Central memory CD8-positive, alpha-beta T cell (primary cell): Measurements from ENCODE around the gene MRGPRG.

Source experiments
- ATAC-seq: fragments of 150-1000 bp; cut with Tn5 transposase; replicated peaks from 2 replicates; pipeline ENCODE4 v1.10.0; 2022; ENCODE audit warnings: mild to moderate bottlenecking, moderate FRiP score, moderate number of reproducible peaks; ENCODE audit not compliant: poor library complexity, severe bottlenecking; ENCODE audit errors: extremely low read depth
- DNase-seq, 2 donors: peaks; one replicate each; pipeline ENCODE4 v3.0.0; 2021; ENCODE audit warnings: low spot score in 2 of 2
- H3K27ac Mint-ChIP-seq: one replicate; pipeline ENCODE4 v1.8.0; 2022; ENCODE audit warnings: low read depth, mild to moderate bottlenecking, moderate library complexity, mixed read lengths
- H3K27me3 Mint-ChIP-seq: one replicate; pipeline ENCODE4 v1.8.0; 2022; ENCODE audit warnings: mixed read lengths
- H3K36me3 Mint-ChIP-seq: one replicate; pipeline ENCODE4 v1.8.0; 2022; ENCODE audit warnings: mild to moderate bottlenecking, moderate library complexity, mixed read lengths; ENCODE audit not compliant: insufficient read depth
- H3K4me1 Mint-ChIP-seq: one replicate; pipeline ENCODE4 v1.8.0; 2022; ENCODE audit warnings: mixed read lengths
- H3K4me3 Mint-ChIP-seq: one replicate; pipeline ENCODE4 v1.8.0; 2022; ENCODE audit warnings: mild to moderate bottlenecking, moderate library complexity, mixed read lengths
- H3K9me3 Mint-ChIP-seq: one replicate; pipeline ENCODE4 v1.8.0; 2022; ENCODE audit warnings: mixed read lengths

MRGPRG gene

DNA sequence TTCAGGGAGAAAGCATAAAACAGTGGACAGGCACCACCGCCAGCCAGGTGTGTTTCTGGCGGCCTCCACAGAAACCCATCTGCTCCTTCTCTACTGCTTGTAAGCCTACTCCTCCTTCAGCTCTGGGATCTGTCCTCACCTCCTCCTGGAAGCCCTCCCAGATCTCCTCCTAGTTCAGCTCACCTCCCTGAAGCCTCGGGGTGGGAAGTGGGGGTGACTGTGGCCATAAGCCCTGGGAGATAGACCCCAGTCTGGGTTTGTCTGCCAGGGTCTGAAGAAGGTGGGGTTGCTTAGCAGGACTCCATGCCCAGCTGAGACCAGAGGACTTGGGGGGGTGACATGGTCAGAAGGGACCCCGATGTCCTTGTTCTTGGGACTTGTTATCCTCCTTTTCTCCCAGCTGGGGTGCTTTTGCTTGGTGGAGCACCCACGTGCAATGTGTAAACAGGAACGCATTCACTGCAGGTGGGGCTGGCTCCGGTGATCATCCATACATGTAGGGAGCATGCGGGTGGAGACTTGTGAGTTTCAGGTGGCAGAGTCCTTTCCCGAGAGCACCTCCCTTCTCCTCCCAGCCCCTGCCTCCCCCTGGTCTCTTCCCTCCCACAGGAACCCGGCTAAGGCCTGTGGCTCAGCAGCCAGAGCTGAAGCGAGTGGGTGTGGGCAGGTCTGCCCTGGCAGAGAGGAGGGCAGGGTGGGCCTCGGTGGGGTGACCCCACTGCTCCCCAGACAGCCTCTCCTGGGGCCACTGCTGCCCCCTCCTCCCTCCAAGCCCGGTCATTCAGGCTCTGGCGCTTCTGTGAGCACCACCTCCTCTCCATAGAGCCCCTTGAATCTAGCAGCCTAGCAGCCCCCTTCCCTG is 25.9 kb downstream of the MRGPRG start:
- no peaks in the 10 kb centered on the region for H3K4me1 Mint-ChIP-seq
- H3K4me3 Mint-ChIP-seq = no peak overlapping the region
- DNase-seq = no peak
- ATAC-seq = no peak
- H3K27me3 Mint-ChIP-seq = peaks cover 23% of the 10 kb centered on the region
- no peaks in the 10 kb centered on the region for H3K9me3 Mint-ChIP-seq
- H3K36me3 Mint-ChIP-seq = no peaks in the 10 kb centered on the region
- no peak overlapping the region for H3K27ac Mint-ChIP-seq

DNA sequence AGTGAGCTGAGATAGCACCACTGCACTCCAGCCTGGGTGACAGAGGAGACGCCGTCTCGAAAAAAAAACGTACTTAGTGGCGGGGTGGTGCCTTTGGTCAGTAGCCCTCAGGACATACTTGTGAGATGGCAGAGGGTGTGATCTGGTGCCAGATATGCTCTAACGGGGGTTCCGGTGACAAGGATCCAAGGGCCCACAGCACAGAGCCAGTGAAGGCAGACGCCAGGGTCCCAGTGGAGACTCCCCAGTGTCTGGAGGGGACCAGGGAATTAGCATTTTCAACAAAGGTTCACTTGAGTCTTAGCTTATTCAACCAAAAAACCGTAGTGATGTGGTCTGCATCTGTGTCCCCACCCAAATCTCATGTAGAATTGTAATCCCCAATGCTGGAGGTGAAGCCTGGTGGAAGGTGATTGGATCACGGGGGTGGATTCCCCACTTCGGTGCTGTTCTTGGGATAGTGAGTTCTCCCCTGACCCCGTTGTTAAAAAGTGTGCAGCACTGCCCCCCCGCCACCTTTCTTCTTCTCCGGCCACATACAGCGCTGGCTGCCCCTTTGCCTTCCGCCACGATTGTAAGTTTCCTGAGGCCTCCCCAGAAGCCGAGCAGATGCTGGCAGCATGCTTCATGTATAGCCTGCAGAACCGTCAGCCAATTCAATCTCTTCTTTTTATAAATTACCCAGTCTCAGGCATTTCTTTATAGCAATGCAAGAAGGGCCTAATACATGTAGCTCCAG is 26.9 kb downstream of the MRGPRG start:
- peaks cover 23% of the 10 kb centered on the region for H3K27me3 Mint-ChIP-seq
- no peaks in the 10 kb centered on the region for H3K36me3 Mint-ChIP-seq
- no peak overlapping the region for H3K4me3 Mint-ChIP-seq
- no peak overlapping the region for H3K27ac Mint-ChIP-seq
- H3K9me3 Mint-ChIP-seq = no peaks in the 10 kb centered on the region
- no peak for DNase-seq
- no peak for ATAC-seq
- no peaks in the 10 kb centered on the region for H3K4me1 Mint-ChIP-seq

DNA sequence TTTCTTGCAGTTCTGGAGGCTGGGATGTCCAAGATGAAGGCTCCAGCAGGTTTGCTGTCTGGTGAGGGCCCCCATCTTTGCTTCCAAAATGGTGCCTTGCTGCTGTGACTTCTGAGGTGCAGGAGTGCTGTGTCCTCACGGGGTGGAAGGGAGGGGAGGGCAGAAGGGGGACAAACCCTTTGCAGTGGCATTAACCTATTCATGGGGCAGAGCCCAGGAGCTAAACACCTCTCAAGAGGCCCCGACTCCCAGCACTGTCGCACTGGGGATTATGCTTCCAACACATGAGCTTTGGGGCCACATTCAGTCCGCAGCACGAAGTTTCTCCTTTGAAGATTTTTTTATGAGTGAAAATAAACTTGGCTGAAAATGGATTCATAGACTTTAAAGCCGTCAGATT is 28.0 kb downstream of the MRGPRG start:
- Mint-ChIP-seq H3K4me3 (no peak overlapping the region), H3K4me1 (no peaks in the 10 kb centered on the region), H3K27ac (no peak overlapping the region), H3K36me3 (no peaks in the 10 kb centered on the region), H3K27me3 (peaks cover 19% of the 10 kb centered on the region), H3K9me3 (no peaks in the 10 kb centered on the region)
- DNase-seq (no peak), ATAC-seq (no peak)

DNA sequence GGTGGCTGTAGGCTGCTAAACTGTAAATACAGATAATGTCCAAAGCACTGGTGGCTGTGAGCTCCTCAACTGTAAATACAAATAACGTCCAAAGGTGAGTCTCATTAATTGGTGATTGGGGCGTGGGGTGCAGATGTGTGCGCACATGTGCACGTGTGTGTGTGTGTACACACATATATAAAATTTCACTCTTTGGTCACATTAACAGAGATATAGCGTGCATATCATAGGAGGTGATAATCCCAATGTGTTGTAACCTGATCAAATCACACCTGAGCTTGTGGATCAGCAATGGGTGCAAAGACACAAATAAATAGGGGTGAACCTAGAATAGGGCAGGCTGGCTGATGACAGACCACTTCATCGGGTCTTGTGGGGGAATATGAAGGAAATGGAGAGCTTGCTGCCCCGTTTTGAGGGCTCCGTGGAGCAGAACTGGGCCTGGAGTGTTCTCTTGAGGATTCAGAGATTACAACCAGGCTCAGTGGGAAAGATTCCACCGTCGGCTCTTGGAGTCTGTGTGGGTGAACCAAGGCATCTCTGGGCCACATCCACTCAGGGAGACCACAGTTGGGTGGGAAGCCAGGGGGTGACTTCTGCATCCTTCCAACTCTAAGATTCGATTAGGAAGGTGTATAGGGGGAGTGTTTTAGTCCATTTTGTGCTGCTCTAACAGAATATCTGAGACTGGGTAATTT is 28.6 kb downstream of the MRGPRG start:
- no peak overlapping the region for H3K4me3 Mint-ChIP-seq
- ATAC-seq (no peak), DNase-seq (no peak)
- no peaks in the 10 kb centered on the region for H3K36me3 Mint-ChIP-seq
- H3K4me1 Mint-ChIP-seq = no peaks in the 10 kb centered on the region
- no peaks in the 10 kb centered on the region for H3K9me3 Mint-ChIP-seq
- peaks cover 13% of the 10 kb centered on the region for H3K27me3 Mint-ChIP-seq
- no peak overlapping the region for H3K27ac Mint-ChIP-seq

DNA sequence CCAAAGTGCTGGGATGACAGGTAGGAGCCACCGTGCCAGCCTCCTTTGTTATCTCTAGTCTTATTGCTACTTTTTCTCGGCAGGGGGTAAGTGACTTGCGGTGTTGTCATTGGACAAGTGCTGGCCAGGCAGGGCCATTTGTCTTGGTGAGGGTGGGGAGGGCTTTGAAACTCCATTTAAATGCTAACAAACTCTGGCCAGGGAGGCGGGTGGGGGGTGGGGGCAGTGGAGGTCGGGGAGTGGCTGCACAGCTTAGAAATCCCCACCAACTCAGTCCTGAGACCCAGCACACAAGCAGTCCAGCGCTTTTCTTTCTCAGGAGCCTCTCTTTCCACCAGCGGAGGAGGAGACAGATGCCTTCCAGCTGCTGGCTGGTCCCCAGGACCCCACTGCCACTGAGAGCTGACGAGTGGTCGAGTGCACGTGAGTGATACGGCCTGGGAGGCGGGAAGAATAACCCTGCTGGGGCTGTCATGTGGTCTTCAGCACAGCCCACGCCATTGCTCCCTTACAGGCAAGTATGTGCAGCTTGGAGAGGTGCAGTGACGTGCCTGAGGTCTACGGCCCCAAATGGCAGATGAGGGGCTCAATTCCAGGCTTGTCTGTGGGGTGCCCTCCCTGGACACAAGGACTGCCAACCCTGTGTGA is 29.3 kb downstream of the MRGPRG start:
- no peaks in the 10 kb centered on the region for H3K4me1 Mint-ChIP-seq
- DNase-seq = no peak

DNA sequence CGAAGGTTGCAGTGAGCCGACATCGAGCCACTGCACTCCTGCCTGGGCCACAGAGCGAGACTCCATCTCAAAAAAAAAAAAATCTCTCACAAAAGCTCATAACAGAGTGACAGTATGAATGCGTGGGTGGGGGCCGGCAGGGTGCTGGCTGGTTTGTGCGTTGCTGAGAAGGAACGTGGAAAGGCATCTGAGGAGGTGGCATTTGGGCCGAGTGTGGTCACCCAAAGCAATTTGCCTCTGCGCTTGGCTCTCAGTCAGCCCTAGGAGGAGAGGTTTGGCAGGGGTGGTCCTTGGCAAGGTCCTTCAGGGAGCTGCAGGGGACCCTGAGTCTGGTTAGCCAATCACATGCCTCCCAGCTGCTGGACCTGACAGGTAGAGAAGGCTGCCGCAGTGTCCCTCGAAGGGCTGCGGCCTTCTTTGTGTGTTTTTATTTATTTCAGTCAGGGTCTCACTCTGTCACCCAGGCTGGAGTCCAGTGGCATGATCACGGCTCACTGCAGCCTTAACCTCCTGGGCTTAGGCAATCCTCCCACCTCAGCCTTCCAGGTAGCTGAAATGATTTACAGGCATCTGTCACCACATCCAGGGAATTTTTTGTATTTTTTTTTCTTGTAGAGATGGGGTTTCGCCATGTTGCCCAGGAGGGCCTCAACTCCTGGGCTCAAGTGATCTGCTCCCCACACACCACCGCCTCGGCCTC is 30.0 kb downstream of the MRGPRG start:
- Mint-ChIP-seq H3K27ac (no peak overlapping the region), H3K4me3 (no peak overlapping the region), H3K36me3 (no peaks in the 10 kb centered on the region), H3K4me1 (no peaks in the 10 kb centered on the region), H3K9me3 (no peaks in the 10 kb centered on the region), H3K27me3 (peaks cover 8% of the 10 kb centered on the region)
- ATAC-seq = no peak
- no peak for DNase-seq

More for the DNA sequence above, 29.3 kb downstream of the MRGPRG start:
- Mint-ChIP-seq H3K36me3 (no peaks in the 10 kb centered on the region), H3K27ac (no peak overlapping the region), H3K4me3 (no peak overlapping the region), H3K9me3 (no peaks in the 10 kb centered on the region), H3K27me3 (peaks cover 8% of the 10 kb centered on the region)
- ATAC-seq = no peak

DNA sequence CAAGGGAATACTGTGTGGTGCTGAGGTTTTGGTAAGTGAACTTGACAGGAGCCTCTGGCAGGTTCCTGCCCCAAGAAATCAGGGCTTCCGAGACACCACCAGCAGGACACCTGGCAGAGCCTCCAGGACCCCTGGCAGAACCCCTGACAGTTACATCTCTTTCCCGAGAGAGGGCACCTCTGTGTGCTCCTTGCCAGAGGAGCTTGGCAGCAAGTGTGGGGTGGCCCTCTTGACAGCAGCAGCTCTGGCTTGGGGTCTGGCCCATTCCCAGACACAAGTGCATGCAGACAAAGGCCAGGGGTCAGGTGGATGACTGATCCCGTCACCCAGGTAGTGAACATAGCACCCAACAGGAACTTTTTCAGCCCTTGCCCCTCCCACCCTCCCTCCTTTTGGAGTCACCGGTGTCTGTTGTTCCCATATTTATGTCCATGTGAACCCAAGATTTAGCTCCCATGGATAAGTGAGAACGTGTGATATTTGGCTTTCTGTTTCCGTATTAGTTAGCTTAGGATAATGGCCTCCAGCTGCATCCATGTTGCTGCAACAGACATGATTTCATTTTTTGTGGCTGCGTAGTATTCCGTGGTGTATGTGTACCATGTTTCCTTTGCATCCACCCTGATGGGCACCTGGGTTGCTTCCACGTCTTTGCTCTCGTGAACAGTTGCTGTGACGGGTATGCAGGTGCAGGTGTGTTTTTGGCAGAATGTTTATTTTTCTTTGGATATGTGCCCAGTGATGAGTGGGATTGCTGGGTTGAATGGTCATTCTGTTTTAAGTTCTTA is 32.3 kb downstream of the MRGPRG start:
- H3K9me3 Mint-ChIP-seq = no peaks in the 10 kb centered on the region
- no peaks in the 10 kb centered on the region for H3K36me3 Mint-ChIP-seq
- H3K27ac Mint-ChIP-seq = no peak overlapping the region
- DNase-seq = no peak
- H3K4me1 Mint-ChIP-seq = no peaks in the 10 kb centered on the region
- H3K27me3 Mint-ChIP-seq = peaks cover 8% of the 10 kb centered on the region
- no peak for ATAC-seq
- H3K4me3 Mint-ChIP-seq = no peak overlapping the region

DNA sequence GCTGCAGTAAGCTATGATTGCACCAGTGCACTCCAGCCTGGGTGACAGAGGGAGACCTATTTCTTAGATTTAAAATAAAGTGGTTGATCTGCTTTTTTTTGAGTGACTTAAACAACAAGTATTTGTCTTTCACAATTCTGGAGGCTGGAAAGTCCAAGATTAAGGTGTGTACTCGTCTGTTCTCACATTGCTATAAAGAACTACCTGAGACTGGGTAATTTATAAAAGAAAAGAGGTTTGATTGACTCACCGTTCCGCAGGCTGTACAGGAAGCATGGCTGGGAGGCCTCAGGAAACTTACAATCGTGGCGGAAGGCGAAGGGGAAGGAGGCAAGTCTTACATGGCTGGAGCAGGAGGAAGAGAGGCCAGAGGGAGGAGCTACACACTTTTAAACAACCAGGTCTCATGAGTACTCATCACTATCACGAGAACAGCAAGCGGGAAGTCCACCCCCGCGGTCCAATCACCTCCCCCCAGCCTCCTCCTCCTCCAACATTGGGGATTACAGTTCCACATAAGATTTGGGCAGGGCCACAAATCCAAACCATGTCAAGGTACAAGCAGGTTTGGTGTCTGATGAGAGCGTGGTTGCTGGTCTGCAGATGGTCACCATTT is 33.8 kb downstream of the MRGPRG start:
- no peak overlapping the region for H3K27ac Mint-ChIP-seq
- H3K36me3 Mint-ChIP-seq = no peaks in the 10 kb centered on the region
- no peaks in the 10 kb centered on the region for H3K4me1 Mint-ChIP-seq
- ATAC-seq = no peak
- peaks cover 3% of the 10 kb centered on the region for H3K27me3 Mint-ChIP-seq
- no peak for DNase-seq
- no peak overlapping the region for H3K4me3 Mint-ChIP-seq
- no peaks in the 10 kb centered on the region for H3K9me3 Mint-ChIP-seq

DNA sequence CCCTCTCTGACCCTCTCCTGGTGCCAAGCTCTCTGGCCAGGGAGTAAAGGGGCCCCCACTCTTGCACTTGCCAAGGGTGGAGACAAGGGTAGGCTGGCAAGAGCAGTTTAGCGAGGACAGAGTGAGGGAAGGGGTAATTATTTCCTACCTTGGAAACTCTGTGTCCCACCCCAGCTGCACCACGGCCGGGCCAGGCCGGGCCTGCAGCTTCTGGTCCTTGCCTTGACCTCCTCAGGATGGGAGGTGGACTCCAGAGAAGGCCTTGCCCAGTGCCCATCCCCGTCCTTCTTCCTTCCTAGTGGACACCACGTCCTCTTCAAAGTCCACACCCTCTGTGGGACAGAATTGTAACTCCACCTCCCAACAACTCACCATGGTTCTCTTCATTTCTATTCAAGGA is 35.1 kb downstream of the MRGPRG start:
- Mint-ChIP-seq H3K4me1 (no peaks in the 10 kb centered on the region), H3K4me3 (no peak overlapping the region), H3K27ac (no peak overlapping the region), H3K9me3 (no peaks in the 10 kb centered on the region), H3K36me3 (no peaks in the 10 kb centered on the region), H3K27me3 (no peaks in the 10 kb centered on the region)
- ATAC-seq (no peak), DNase-seq (no peak)

DNA sequence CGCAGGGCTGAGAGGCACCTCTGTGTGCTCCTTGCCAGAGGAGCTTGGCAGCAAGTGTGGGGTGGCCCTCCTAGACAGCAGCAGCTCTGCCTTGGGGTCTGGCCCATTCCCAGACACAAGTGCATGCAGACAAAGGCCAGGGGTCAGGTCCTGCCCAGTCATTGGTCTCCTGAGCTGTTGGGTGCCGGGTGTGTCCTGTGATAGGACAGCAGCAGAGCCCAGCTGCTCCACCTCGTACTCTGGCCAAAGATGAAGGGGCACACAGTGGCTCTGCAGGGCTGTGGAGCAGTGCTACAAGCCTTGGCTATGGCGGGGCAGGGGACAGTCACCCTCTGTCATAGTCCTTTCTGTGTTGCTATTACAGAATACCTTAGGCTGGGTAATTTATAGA is 36.2 kb downstream of the MRGPRG start:
- Mint-ChIP-seq H3K36me3 (no peaks in the 10 kb centered on the region), H3K4me3 (no peak overlapping the region), H3K27ac (no peak overlapping the region), H3K4me1 (no peaks in the 10 kb centered on the region), H3K9me3 (no peaks in the 10 kb centered on the region), H3K27me3 (no peaks in the 10 kb centered on the region)
- no peak for DNase-seq
- ATAC-seq = no peak

DNA sequence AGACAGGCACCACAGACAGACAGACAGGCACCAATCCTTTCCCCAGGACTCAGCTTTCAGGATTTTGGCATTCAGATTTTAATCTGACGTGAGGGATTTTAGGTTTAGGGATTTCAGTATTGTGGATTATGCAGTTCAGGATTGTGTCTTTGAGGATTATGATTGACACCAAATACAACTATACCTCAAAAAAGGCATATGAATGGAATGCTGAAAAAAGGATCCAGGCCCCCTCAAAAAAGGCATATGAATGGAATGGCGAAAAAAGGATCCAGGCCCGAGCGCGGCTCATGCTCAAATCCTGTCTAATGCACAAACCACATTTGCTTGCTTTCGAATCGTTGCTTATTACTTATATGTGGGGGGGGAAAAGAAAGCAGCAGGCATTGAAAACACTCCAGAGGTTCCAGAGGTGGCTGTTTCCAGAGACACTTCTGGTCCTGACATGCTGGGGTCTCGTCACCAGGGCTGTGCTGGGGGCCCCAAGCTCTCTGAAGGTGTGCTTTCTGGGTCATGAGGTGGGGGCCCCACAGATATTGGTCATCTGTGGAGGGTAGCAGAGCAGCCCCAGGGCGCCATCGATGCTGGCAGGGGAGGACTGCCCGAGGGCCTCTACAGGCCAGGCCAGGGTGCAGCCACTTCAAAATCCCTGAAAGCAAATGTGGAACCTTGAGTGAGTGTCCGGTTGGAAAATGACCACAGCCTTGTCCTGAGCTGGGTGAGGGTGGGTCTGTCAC is 36.7 kb downstream of the MRGPRG start:
- no peak for ATAC-seq
- no peaks in the 10 kb centered on the region for H3K27me3 Mint-ChIP-seq
- H3K4me1 Mint-ChIP-seq = no peaks in the 10 kb centered on the region
- H3K4me3 Mint-ChIP-seq = no peak overlapping the region
- H3K9me3 Mint-ChIP-seq = no peaks in the 10 kb centered on the region
- H3K27ac Mint-ChIP-seq = no peak overlapping the region
- no peak for DNase-seq
- H3K36me3 Mint-ChIP-seq = no peaks in the 10 kb centered on the region
